Globus pallidus (tissue), 1 donor: ENCODE results near the gene RAB6B.

Experiments used
- DNase-seq: peaks from one replicate; pipeline ENCODE4 v3.0.0-alpha.2; 2015; ENCODE audit warnings: low spot score

RAB6B gene

GRCh38 chr3:133835961-133836360 is 59.7 kb downstream of the RAB6B start:
- DNase-seq = no peak

- no peak for DNase-seq
Measured at GRCh38 chr3:133835418-133835743, 60.3 kb downstream of the RAB6B start.

GRCh38 chr3:133834621-133835417 is 60.9 kb downstream of the RAB6B start:
- no peak for DNase-seq

- DNase-seq = no peak
Measured at GRCh38 chr3:133833880-133834620, 61.6 kb downstream of the RAB6B start.

- no peak for DNase-seq
Measured at GRCh38 chr3:133833267-133833666, 62.4 kb downstream of the RAB6B start.

GRCh38 chr3:133832802-133833144 is 62.9 kb downstream of the RAB6B start:
- DNase-seq = no peak

GRCh38 chr3:133831966-133832801 is 63.5 kb downstream of the RAB6B start:
- DNase-seq = no peak

GRCh38 chr3:133830071-133830470 is 65.6 kb downstream of the RAB6B start:
- no peak for DNase-seq

- no peak for DNase-seq
Measured at GRCh38 chr3:133829310-133829707, 66.4 kb downstream of the RAB6B start.

- no peak for DNase-seq
Measured at GRCh38 chr3:133828576-133829309, 66.9 kb downstream of the RAB6B start.

- DNase-seq = no peak
Measured at GRCh38 chr3:133827684-133828083, 68.0 kb downstream of the RAB6B start.

- DNase-seq = no peak
Measured at GRCh38 chr3:133827136-133827535, 68.5 kb downstream of the RAB6B start.

GRCh38 chr3:133825969-133826727 is 69.5 kb downstream of the RAB6B start:
- DNase-seq = no peak

- no peak for DNase-seq
Measured at GRCh38 chr3:133824961-133825485, 70.7 kb downstream of the RAB6B start.

- DNase-seq = peak; percentile 26
Measured at GRCh38 chr3:133821767-133822638, 73.7 kb downstream of the RAB6B start.

- DNase-seq = no peak
Measured at GRCh38 chr3:133820889-133821675, 74.6 kb downstream of the RAB6B start.

GRCh38 chr3:133820129-133820528 is 75.6 kb downstream of the RAB6B start:
- DNase-seq = no peak

GRCh38 chr3:133815386-133815785 is 80.3 kb downstream of the RAB6B start:
- no peak for DNase-seq

- no peak for DNase-seq
Measured at GRCh38 chr3:133812872-133813271, 82.8 kb downstream of the RAB6B start.
